Neuronal stem cell (in vitro differentiated cells): ENCODE measurements around the gene CNPY1.
A peak's percentile ranks its signal among the peaks of the same experiment; 100 is the strongest.

ENCODE experiments used
- DNase-seq: peaks from one replicate; pipeline ENCODE4 v3.0.0-alpha.2; 2013; ENCODE audit warnings: low spot score
- H2AFZ ChIP-seq: one replicate; pipeline ENCODE4 v1.6.1; 2013; ENCODE audit warnings: mild to moderate bottlenecking, low read length, inconsistent platforms
- H2AK5ac ChIP-seq: 2 replicates; pipeline ENCODE4 v1.6.1; 2013; ENCODE audit warnings: low read depth, mild to moderate bottlenecking, inconsistent platforms, low read length, moderate library complexity, mixed read lengths
- H2BK120ac ChIP-seq: 2 replicates; pipeline ENCODE4 v1.6.1; 2013; ENCODE audit warnings: low read depth, mild to moderate bottlenecking, inconsistent platforms, low read length, moderate library complexity, mixed read lengths
- H2BK12ac ChIP-seq: one replicate; pipeline ENCODE4 v1.6.1; 2013; ENCODE audit warnings: low read length, inconsistent platforms
- H2BK15ac ChIP-seq: 2 replicates; pipeline ENCODE4 v1.6.1; 2013; ENCODE audit warnings: mild to moderate bottlenecking, low read length, inconsistent platforms, mixed read lengths
- H2BK5ac ChIP-seq: one replicate; pipeline ENCODE4 v1.6.1; 2013; ENCODE audit warnings: inconsistent platforms, mild to moderate bottlenecking, low read length, moderate library complexity
- H3K14ac ChIP-seq: one replicate; pipeline ENCODE4 v1.6.1; 2013; ENCODE audit warnings: low read length, inconsistent platforms
- H3K18ac ChIP-seq: 2 replicates; pipeline ENCODE4 v1.6.1; 2013; ENCODE audit warnings: low read length, inconsistent platforms
- H3K23ac ChIP-seq: 2 replicates; pipeline ENCODE4 v1.6.1; 2013; ENCODE audit warnings: low read depth, mild to moderate bottlenecking, mixed read lengths, low read length, inconsistent platforms; ENCODE audit not compliant: poor library complexity
- H3K27ac ChIP-seq: replicated peaks from 3 replicates; pipeline ENCODE4 v1.5.1; 2013; ENCODE audit warnings: low read length, inconsistent platforms
- H3K27me3 ChIP-seq, 3 experiments: 2 replicates each; pipeline ENCODE4 v1.6.1; 2013; ENCODE audit warnings: low read length in 3 of 3, mild to moderate bottlenecking in 2 of 3, inconsistent platforms in 1 of 3, low read depth in 1 of 3, mixed read lengths in 1 of 3, moderate library complexity in 1 of 3; ENCODE audit not compliant: control insufficient read depth in 3 of 3, insufficient read depth in 3 of 3
- H3K36me3 ChIP-seq, 2 donors: replicated peaks in 1 of 2; 2 replicates each; pipeline ENCODE4 v1.6.1; 2013; ENCODE audit warnings: low read length in 2 of 2; ENCODE audit not compliant: control insufficient read depth in 2 of 2, insufficient read depth in 2 of 2
- H3K4ac ChIP-seq: 2 replicates; pipeline ENCODE4 v1.6.1; 2013; ENCODE audit warnings: inconsistent platforms, mild to moderate bottlenecking, low read length, moderate library complexity
- H3K4me1 ChIP-seq, 2 donors: 1 replicate in 1 of 2; 2 replicates in 1 of 2; pipeline ENCODE4 v1.6.1; 2013; ENCODE audit warnings: low read length in 2 of 2, low read depth in 1 of 2; ENCODE audit not compliant: control insufficient read depth in 2 of 2, insufficient read depth in 1 of 2
- H3K4me2 ChIP-seq: one replicate; pipeline ENCODE4 v1.6.1; 2013; ENCODE audit warnings: mild to moderate bottlenecking, low read length, inconsistent platforms; ENCODE audit not compliant: insufficient read depth, poor library complexity, severe bottlenecking
- H3K4me3 ChIP-seq, 2 donors: 2 replicates each; pipeline ENCODE4 v1.5.1; 2013; ENCODE audit warnings: low read length in 2 of 2, mild to moderate bottlenecking in 2 of 2, inconsistent platforms in 1 of 2, moderate library complexity in 1 of 2
- H3K79me1 ChIP-seq: one replicate; pipeline ENCODE4 v1.6.1; 2013; ENCODE audit warnings: low read depth, mild to moderate bottlenecking, inconsistent platforms, low read length, moderate library complexity
- H3K9ac ChIP-seq: one replicate; pipeline ENCODE4 v1.6.1; 2013; ENCODE audit warnings: mild to moderate bottlenecking, low read depth, low read length, inconsistent platforms; ENCODE audit not compliant: poor library complexity
- H3K9me3 ChIP-seq, 2 donors: replicated peaks in 1 of 2; 2 replicates each; pipeline versions ENCODE3 to v1.6.1; 2013; ENCODE audit warnings: low read length in 2 of 2, mild to moderate bottlenecking in 2 of 2, inconsistent platforms in 1 of 2, low read depth in 1 of 2, mixed read lengths in 1 of 2, moderate library complexity in 1 of 2; ENCODE audit not compliant: control insufficient read depth in 2 of 2, insufficient read depth in 1 of 2
- H4K8ac ChIP-seq: one replicate; pipeline ENCODE4 v1.6.1; 2013; ENCODE audit warnings: low read depth, mild to moderate bottlenecking, inconsistent platforms, low read length, moderate library complexity
- H4K91ac ChIP-seq: one replicate; pipeline ENCODE4 v1.6.1; 2013; ENCODE audit warnings: low read length, low read depth, mild to moderate bottlenecking, inconsistent platforms; ENCODE audit not compliant: poor library complexity
- WGBS, 2 donors: extraction: QIAGEN DNeasy Blood & Tissue Kit; methylation state at CpG; one replicate each; pipeline ENCODE4 v1.1.7; 2013; ENCODE audit warnings: missing lambda C conversion rate in 2 of 2, mixed read lengths in 1 of 2; ENCODE audit not compliant: insufficient read length in 2 of 2, insufficient replicate concordance in 1 of 2; ENCODE audit errors: extremely low coverage in 2 of 2; 5-methylcytosine and 5-hydroxymethylcytosine counted together

Gene CNPY1

GRCh38 chr7:155538293-155538692 is 8.1 kb downstream of the CNPY1 start:
- no peak overlapping the region for H3K4me2 ChIP-seq
- no peak overlapping the region for H3K18ac ChIP-seq
- no peaks in the 10 kb centered on the region for H3K36me3 ChIP-seq
- WGBS, 2 donors, result no CpG with 5 or more reads among the region's 9 CpGs
- H3K14ac ChIP-seq, result no peak overlapping the region
- H3K79me1 ChIP-seq, result no peaks in the 10 kb centered on the region
- H3K9ac ChIP-seq, result no peak overlapping the region
- peak overlapping the region; percentile 83 for H2AFZ ChIP-seq
- peak overlapping the region; percentile 71 for H3K23ac ChIP-seq
- H2BK15ac ChIP-seq, result no peak overlapping the region
- peaks cover 20 to 51% of the 10 kb centered on the region in 2 donors for H3K4me1 ChIP-seq
- H2AK5ac ChIP-seq, result no peak overlapping the region
- no peaks in the 10 kb centered on the region for H3K9me3 ChIP-seq
- peak overlapping the region in 1 of 2 donors; percentile 6 for H3K4me3 ChIP-seq
- H4K91ac ChIP-seq, result no peak overlapping the region
- peaks cover 2 to 24% (median 9%) of the 10 kb centered on the region in 3 experiments for H3K27me3 ChIP-seq
- no peak overlapping the region for H2BK120ac ChIP-seq
- no peak overlapping the region for H3K27ac ChIP-seq
- H2BK12ac ChIP-seq, result no peak overlapping the region
- H4K8ac ChIP-seq, result no peak overlapping the region
- no peak overlapping the region for H3K4ac ChIP-seq
- DNase-seq, result no peak
- H2BK5ac ChIP-seq, result no peak overlapping the region

DNA sequence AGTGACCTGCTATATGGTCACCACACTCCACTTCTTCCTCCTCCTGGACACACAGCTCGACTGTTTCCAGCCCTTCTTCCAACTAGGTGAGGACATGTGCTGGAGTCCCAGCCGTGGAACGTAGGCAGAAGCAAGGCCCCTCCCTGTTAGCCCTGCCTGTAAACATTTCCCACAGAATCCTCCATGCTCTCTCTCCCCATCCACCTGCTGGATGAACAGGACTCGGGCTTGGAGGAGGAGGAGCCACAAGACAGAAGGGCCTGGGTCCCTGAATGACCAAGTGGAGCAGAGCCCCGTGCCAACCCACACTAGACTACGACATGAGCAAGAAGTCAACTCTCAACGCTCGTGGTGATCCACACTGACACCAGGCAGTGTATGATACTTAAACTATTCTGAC is 9.9 kb downstream of the CNPY1 start:
- H3K27me3 ChIP-seq, result peaks cover 8 to 42% (median 9%) of the 10 kb centered on the region in 3 experiments
- H4K91ac ChIP-seq, result no peak overlapping the region
- H3K4me2 ChIP-seq, result no peak overlapping the region
- no peaks in the 10 kb centered on the region for H3K79me1 ChIP-seq
- H2AFZ ChIP-seq, result no peak overlapping the region
- H3K18ac ChIP-seq, result no peak overlapping the region
- no peak overlapping the region for H2AK5ac ChIP-seq
- no peak overlapping the region for H3K9ac ChIP-seq
- H2BK15ac ChIP-seq, result no peak overlapping the region
- H3K4ac ChIP-seq, result no peak overlapping the region
- H3K14ac ChIP-seq, result no peak overlapping the region
- no peak overlapping the region for H2BK120ac ChIP-seq
- H3K9me3 ChIP-seq, result peaks cover 0 to 1% of the 10 kb centered on the region in 2 donors
- H3K4me3 ChIP-seq, result no peak overlapping the region
- no peak overlapping the region for H3K27ac ChIP-seq
- H3K36me3 ChIP-seq, result no peaks in the 10 kb centered on the region
- DNase-seq, result no peak
- H4K8ac ChIP-seq, result no peak overlapping the region
- no peak overlapping the region for H3K23ac ChIP-seq
- H3K4me1 ChIP-seq, result peaks cover 15 to 44% of the 10 kb centered on the region in 2 donors
- H2BK5ac ChIP-seq, result no peak overlapping the region
- no CpG with 5 or more reads among the region's 8 CpGs for WGBS, 2 donors
- no peak overlapping the region for H2BK12ac ChIP-seq

- no peak overlapping the region for H3K4me2 ChIP-seq
- H3K9ac ChIP-seq, result no peak overlapping the region
- peaks cover 0 to 1% of the 10 kb centered on the region in 2 donors for H3K9me3 ChIP-seq
- WGBS, 2 donors, result no CpG with 5 or more reads among the region's 11 CpGs
- H4K8ac ChIP-seq, result no peak overlapping the region
- H2BK120ac ChIP-seq, result peak overlapping the region; percentile 33
- peaks cover 18 to 43% of the 10 kb centered on the region in 2 donors for H3K4me1 ChIP-seq
- H3K27ac ChIP-seq, result no peak overlapping the region
- H2AFZ ChIP-seq, result no peak overlapping the region
- no peak overlapping the region for H3K4ac ChIP-seq
- no peak overlapping the region for H2AK5ac ChIP-seq
- no peak overlapping the region for H3K14ac ChIP-seq
- peak overlapping the region; percentile 18 for H2BK12ac ChIP-seq
- H3K36me3 ChIP-seq, result no peaks in the 10 kb centered on the region
- no peak overlapping the region for H4K91ac ChIP-seq
- no peaks in the 10 kb centered on the region for H3K79me1 ChIP-seq
- DNase-seq, result no peak
- H3K18ac ChIP-seq, result peak overlapping the region; percentile 62
- H3K23ac ChIP-seq, result no peak overlapping the region
- peaks cover 8 to 54% (median 9%) of the 10 kb centered on the region in 3 experiments for H3K27me3 ChIP-seq
- no peak overlapping the region for H2BK5ac ChIP-seq
- H2BK15ac ChIP-seq, result no peak overlapping the region
- no peak overlapping the region for H3K4me3 ChIP-seq
Measured at GRCh38 chr7:155534691-155535090, 11.7 kb downstream of the CNPY1 start.

DNA sequence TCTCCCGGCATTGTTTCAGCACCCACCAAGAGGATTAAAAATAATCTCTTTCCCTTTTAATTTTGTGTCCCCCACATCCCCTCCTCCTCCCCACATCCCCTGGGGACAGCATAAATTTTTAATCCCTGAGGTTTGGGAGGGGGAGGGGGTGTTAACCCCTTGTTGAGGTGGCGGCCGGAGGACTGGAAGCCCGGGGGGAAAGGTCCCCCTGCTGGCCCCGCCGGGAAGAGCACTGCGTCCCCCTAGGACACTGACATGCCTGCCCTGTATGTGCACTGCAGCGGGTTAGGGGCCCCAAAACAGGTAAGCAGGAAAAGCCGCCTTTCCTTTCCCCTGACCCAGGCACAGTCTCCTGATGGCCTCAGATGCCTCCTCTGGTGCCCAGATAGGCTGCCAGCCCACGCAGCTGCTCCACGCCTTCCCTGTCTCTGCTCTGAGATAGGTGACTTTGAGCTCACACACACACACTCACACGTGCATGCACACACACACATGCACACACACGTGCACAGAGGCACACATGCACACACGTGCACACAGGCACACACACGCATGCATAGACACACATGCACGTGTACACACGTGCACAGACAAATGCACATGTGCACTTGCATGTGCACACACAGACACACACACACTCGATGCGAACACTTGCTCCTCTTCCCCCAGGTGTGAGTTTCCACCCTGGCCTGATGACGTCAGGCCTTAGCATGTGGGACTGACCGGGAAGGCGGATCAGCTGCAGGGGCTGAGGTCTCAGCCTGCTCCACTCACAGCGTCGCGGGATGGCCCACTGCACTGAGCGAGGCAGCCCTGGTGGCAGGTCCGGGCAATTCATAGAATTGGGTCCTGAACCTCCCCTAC is 12.3 kb downstream of the CNPY1 start:
- WGBS, 2 donors, result no CpG with 5 or more reads among the region's 27 CpGs
- Histone ChIP-seq H2AK5ac (no peak overlapping the region), H2AFZ (peak overlapping the region; percentile 91), H3K14ac (peak overlapping the region; percentile 65), H3K27me3 (peaks cover 8 to 54% (median 9%) of the 10 kb centered on the region in 3 experiments), H3K4me3 (peak overlapping the region; percentile 41 to 81), H3K23ac (no peak overlapping the region), H3K27ac (no peak overlapping the region), H2BK12ac (peak overlapping the region; percentile 25), H3K18ac (peak overlapping the region; percentile 62), H3K4ac (no peak overlapping the region), H2BK120ac (no peak overlapping the region), H3K36me3 (peaks cover 0 to 3% of the 10 kb centered on the region in 2 donors), H4K8ac (peak overlapping the region; percentile 8), H4K91ac (no peak overlapping the region), H2BK15ac (no peak overlapping the region), H3K4me2 (peak overlapping the region; percentile 79), H3K4me1 (peaks cover 18 to 41% of the 10 kb centered on the region in 2 donors), H2BK5ac (no peak overlapping the region), H3K9me3 (peaks cover 0 to 1% of the 10 kb centered on the region in 2 donors), H3K79me1 (no peaks in the 10 kb centered on the region), H3K9ac (no peak overlapping the region)
- peak; percentile 65 for DNase-seq
